Activated T-cell treated with anti-CD3 and anti-CD28 coated beads, Interleukin-2, amount 50 U/mL, for 24 hours (primary cell): ENCODE measurements around the gene APELA.

Experiments
- DNase-seq: peaks from one replicate; pipeline ENCODE4 v3.0.0-alpha.2; 2020
- H3K27ac Mint-ChIP-seq: 2 replicates; pipeline ENCODE4 v1.8.0; 2020; ENCODE audit warnings: mild to moderate bottlenecking, mixed read lengths
- H3K27me3 Mint-ChIP-seq: 2 replicates; pipeline ENCODE4 v1.8.0; 2020; ENCODE audit warnings: mixed read lengths
- H3K36me3 Mint-ChIP-seq: 2 replicates; pipeline ENCODE4 v1.8.0; 2020; ENCODE audit warnings: low read depth, mixed read lengths
- H3K4me1 Mint-ChIP-seq: 2 replicates; pipeline ENCODE4 v1.8.0; 2020; ENCODE audit warnings: low read depth, mixed read lengths
- H3K4me3 Mint-ChIP-seq: 2 replicates; pipeline ENCODE4 v1.8.0; 2020; ENCODE audit warnings: mild to moderate bottlenecking, moderate library complexity, mixed read lengths
- H3K9me3 Mint-ChIP-seq: 2 replicates; pipeline ENCODE4 v1.8.0; 2020; ENCODE audit warnings: mixed read lengths

Gene APELA

GRCh38 chr4:164937576-164938270 lies 60.7 kb downstream of the APELA start:
- H3K9me3 Mint-ChIP-seq, result no peaks in the 10 kb centered on the region
- no peak overlapping the region for H3K27ac Mint-ChIP-seq
- peaks cover 43% of the 10 kb centered on the region for H3K27me3 Mint-ChIP-seq
- H3K36me3 Mint-ChIP-seq, result no peaks in the 10 kb centered on the region
- no peak for DNase-seq
- no peaks in the 10 kb centered on the region for H3K4me1 Mint-ChIP-seq
- no peak overlapping the region for H3K4me3 Mint-ChIP-seq

- H3K36me3 Mint-ChIP-seq, result no peaks in the 10 kb centered on the region
- H3K27ac Mint-ChIP-seq, result no peak overlapping the region
- no peak overlapping the region for H3K4me3 Mint-ChIP-seq
- peaks cover 45% of the 10 kb centered on the region for H3K27me3 Mint-ChIP-seq
- no peaks in the 10 kb centered on the region for H3K9me3 Mint-ChIP-seq
- DNase-seq, result no peak
- no peaks in the 10 kb centered on the region for H3K4me1 Mint-ChIP-seq
Measured at GRCh38 chr4:164943192-164943591, 66.2 kb downstream of the APELA start.

- Mint-ChIP-seq H3K9me3 (no peaks in the 10 kb centered on the region), H3K4me3 (no peak overlapping the region), H3K27ac (no peak overlapping the region), H3K4me1 (no peaks in the 10 kb centered on the region), H3K27me3 (peaks cover 49% of the 10 kb centered on the region), H3K36me3 (no peaks in the 10 kb centered on the region)
- no peak for DNase-seq
Measured at GRCh38 chr4:164945146-164945545, 68.2 kb downstream of the APELA start.

- no peaks in the 10 kb centered on the region for H3K4me1 Mint-ChIP-seq
- no peaks in the 10 kb centered on the region for H3K9me3 Mint-ChIP-seq
- H3K4me3 Mint-ChIP-seq, result no peak overlapping the region
- no peak overlapping the region for H3K27ac Mint-ChIP-seq
- no peaks in the 10 kb centered on the region for H3K36me3 Mint-ChIP-seq
- H3K27me3 Mint-ChIP-seq, result peaks cover 45% of the 10 kb centered on the region
- no peak for DNase-seq
Measured at GRCh38 chr4:164946810-164947209, 69.8 kb downstream of the APELA start.
